ENCODE results near the gene PCDHA8. TPM values are rescaled to one million over a fixed set of nuclear protein-coding genes. Genes with fewer than 3 reads are reported as not detected.

PCDHA8 gene
- total RNA-seq (2022; extraction: Qiagen RNA extraction; ENCODE audit: low read depth), result 0.06 to 0.08 TPM (median 0.07 TPM) in 4 of 5 replicates, not detected in the other

GRCh38 chr5:140840978-140841962, at the start of gene PCDHA8:
TSS of gene PCDHA8 (plus strand) at chr5:140841187. CDS start at chr5:140841322, 135 bp downstream.

GRCh38 chr5:140794595-140795258, 46.3 kb upstream of the PCDHA8 start, which contains the start of gene PCDHA2:
TSS of gene PCDHA2 (plus strand) at chr5:140794852.

GRCh38 chr5:140800816-140801493, 40.0 kb upstream of the PCDHA8 start, which contains the start of gene PCDHA3:
TSS of gene PCDHA3 (plus strand) at chr5:140801057.

GRCh38 chr5:140806834-140807775, 33.9 kb upstream of the PCDHA8 start, which contains the start of gene PCDHA4:
TSS of gene PCDHA4 (plus strand) at chr5:140807068.

GRCh38 chr5:140821375-140822280, 19.4 kb upstream of the PCDHA8 start, which contains the start of gene PCDHA5:
TSS of gene PCDHA5 (plus strand) at chr5:140821613.

GRCh38 chr5:140827704-140828361, 13.2 kb upstream of the PCDHA8 start, which contains the start of gene PCDHA6:
TSS of gene PCDHA6 (plus strand) at chr5:140827960. CDS start at chr5:140828092, 132 bp downstream.

GRCh38 chr5:140833993-140834392, 7.0 kb upstream of the PCDHA8 start, which contains the start of gene PCDHA7:
TSS of gene PCDHA7 (plus strand) at chr5:140834269. CDS start at chr5:140834384, 115 bp downstream.

GRCh38 chr5:140848139-140849102, 7.4 kb downstream of the PCDHA8 start, which contains the start of gene PCDHA9:
TSS of gene PCDHA9 (plus strand) at chr5:140848382. CDS start at chr5:140848496, 114 bp downstream.

GRCh38 chr5:140855772-140856674, 15.0 kb downstream of the PCDHA8 start, which contains the start of gene PCDHA10:
TSS of gene PCDHA10 (plus strand) at chr5:140855897. CDS start at chr5:140856049, 152 bp downstream.

GRCh38 chr5:140868721-140869554, 28.0 kb downstream of the PCDHA8 start, which contains the start of gene PCDHA11:
TSS of gene PCDHA11 (plus strand) at chr5:140868957. CDS start at chr5:140869104, 147 bp downstream.

GRCh38 chr5:140875085-140876065, 34.4 kb downstream of the PCDHA8 start, which contains the start of gene PCDHA12:
TSS of gene PCDHA12 (plus strand) at chr5:140875308. CDS start at chr5:140875473, 165 bp downstream.

GRCh38 chr5:140881889-140882590, 41.1 kb downstream of the PCDHA8 start, which contains the start of gene PCDHA13:
TSS of gene PCDHA13 (plus strand) at chr5:140882124. CDS start at chr5:140882269, 145 bp downstream.

Data from A549 treated with CpdA at 1 μM for 4 hours (cell line).